Thoracic aorta (tissue), 2 donors: ENCODE data around the gene MRPL53. TPM values are rescaled to one million over a fixed set of nuclear protein-coding genes. Genes with fewer than 3 reads are reported as not detected.

ENCODE experiments used
- ATAC-seq: fragments of 150-250 bp; one replicate; pipeline ENCODE4 v1.8.0; 2017; ENCODE audit warnings: low read depth; ENCODE audit not compliant: insufficient number of reproducible peaks, low FRiP score
- DNase-seq: peaks from one replicate; pipeline ENCODE4 v3.0.0-alpha.2; 2020; ENCODE audit warnings: low spot score
- H3K27ac ChIP-seq, 2 donors: fragments of 200-600 bp; sonication (generic); 1 replicate in 1 of 2; 2 replicates in 1 of 2; pipeline ENCODE4 v1.5.1; 2016; ENCODE audit warnings: mild to moderate bottlenecking in 2 of 2, moderate library complexity in 2 of 2
- H3K27me3 ChIP-seq: fragments of 200-600 bp; sonication (generic); replicated peaks from 2 replicates; pipeline ENCODE4 v1.6.0; 2016; ENCODE audit warnings: mild to moderate bottlenecking; ENCODE audit not compliant: insufficient read depth
- H3K36me3 ChIP-seq: fragments of 200-600 bp; sonication (generic); one replicate; pipeline ENCODE4 v1.5.1; 2016
- H3K4me1 ChIP-seq, 2 donors: fragments of 200-600 bp; sonication (generic); 1 replicate in 1 of 2; 2 replicates in 1 of 2; pipeline versions ENCODE4 v1.5.1 to v1.6.0; 2016; ENCODE audit warnings: low read depth in 2 of 2, mild to moderate bottlenecking in 1 of 2; ENCODE audit not compliant: control insufficient read depth in 1 of 2
- H3K4me3 ChIP-seq: fragments of 200-600 bp; sonication (generic); 2 replicates; pipeline ENCODE4 v1.5.1; 2016; ENCODE audit warnings: mild to moderate bottlenecking
- H3K9me3 ChIP-seq: fragments of 200-600 bp; sonication (generic); 2 replicates; pipeline ENCODE4 v1.5.1; 2016
- total RNA-seq, 2 donors: library from RNA; depleted of rRNA; stranded (reverse); fragments of >200 nt; gene quantifications; one replicate each; pipeline versions ENCODE4 v1.1.0 to v1.2.3, GENCODE V29; 2016
- TF ChIP-seq, protein P1 (sequence below): fragments of 200-600 bp; sonication (generic); IDR thresholded peaks from one replicate; pipeline ENCODE4 v1.5.1; 2019; ENCODE audit warnings: antibody characterized with exemption

The MRPL53 gene
- total RNA-seq, 2 donors from 2014 or later: 14.6 to 40.8 TPM

GRCh38 chr2:74514368-74515270 lies 42.1 kb upstream of the MRPL53 start, which contains the start of gene TLX2:
Gene TLX2 (plus strand): TSS chr2:74514450. CDS start chr2:74514807, 357 bp downstream.
- Histone ChIP-seq H3K36me3 (no peaks in the 10 kb centered on the region), H3K27ac (no peak within 1 kb of the TSS), H3K4me3 (peak within 1 kb of the TSS; percentile 50), H3K9me3 (no peaks in the 10 kb centered on the region), H3K4me1 (peaks cover 8 to 29% of the 10 kb centered on the region in 2 donors), H3K27me3 (peaks cover 64% of the 10 kb centered on the region)
- no peak for DNase-seq
- TF ChIP-seq, protein P1, sequence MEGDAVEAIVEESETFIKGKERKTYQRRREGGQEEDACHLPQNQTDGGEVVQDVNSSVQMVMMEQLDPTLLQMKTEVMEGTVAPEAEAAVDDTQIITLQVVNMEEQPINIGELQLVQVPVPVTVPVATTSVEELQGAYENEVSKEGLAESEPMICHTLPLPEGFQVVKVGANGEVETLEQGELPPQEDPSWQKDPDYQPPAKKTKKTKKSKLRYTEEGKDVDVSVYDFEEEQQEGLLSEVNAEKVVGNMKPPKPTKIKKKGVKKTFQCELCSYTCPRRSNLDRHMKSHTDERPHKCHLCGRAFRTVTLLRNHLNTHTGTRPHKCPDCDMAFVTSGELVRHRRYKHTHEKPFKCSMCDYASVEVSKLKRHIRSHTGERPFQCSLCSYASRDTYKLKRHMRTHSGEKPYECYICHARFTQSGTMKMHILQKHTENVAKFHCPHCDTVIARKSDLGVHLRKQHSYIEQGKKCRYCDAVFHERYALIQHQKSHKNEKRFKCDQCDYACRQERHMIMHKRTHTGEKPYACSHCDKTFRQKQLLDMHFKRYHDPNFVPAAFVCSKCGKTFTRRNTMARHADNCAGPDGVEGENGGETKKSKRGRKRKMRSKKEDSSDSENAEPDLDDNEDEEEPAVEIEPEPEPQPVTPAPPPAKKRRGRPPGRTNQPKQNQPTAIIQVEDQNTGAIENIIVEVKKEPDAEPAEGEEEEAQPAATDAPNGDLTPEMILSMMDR: no peak
- no peak for ATAC-seq

DNA sequence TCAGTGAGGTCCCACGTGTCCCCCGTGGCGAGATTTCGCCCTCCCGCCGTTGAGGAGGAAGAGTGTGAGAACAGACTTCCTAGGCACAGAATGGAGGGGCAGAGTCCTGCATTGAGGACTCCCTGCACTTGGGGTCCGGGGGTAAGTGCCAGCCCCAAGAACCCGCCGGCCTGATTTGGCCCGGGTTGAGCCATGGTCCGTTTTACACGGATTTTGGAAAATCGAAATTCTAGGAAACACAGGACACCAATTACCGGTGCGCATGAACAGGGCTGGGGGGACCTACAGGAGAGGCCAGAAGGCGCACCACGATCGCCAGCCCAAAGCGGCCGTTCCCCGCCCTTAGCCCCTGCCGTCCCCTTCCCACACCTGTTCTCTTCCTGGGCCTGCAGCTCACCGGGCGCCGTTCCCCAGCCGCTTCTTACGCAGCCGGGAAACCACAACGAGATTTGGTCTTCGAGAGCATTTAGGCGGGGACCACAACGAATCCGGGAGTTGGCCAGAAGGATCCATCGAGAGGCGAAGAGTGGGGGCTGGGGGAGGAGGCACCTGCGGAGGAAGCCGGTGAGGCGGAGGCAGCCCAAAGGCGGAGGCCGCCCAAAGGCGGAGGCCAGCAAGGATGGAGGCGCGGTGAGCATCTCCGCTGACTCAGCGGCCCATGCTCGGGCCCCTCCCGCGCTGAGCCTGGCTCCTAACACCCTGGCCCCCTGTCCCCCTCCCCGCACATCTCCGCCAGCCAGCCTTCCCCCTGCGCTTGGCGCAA lies 41.3 kb upstream of the MRPL53 start:
- ATAC-seq (no peak), DNase-seq (no peak)
- Histone ChIP-seq H3K36me3 (no peaks in the 10 kb centered on the region), H3K4me3 (peak overlapping the region; percentile 50), H3K27me3 (peaks cover 59% of the 10 kb centered on the region), H3K27ac (no peak overlapping the region), H3K4me1 (peaks cover 8 to 29% of the 10 kb centered on the region in 2 donors), H3K9me3 (no peaks in the 10 kb centered on the region)
- TF ChIP-seq, protein P1: no peak

GRCh38 chr2:74512744-74513604 lies 40.5 kb upstream of the MRPL53 start:
- TF ChIP-seq, protein P1: no peak
- no peaks in the 10 kb centered on the region for H3K9me3 ChIP-seq
- H3K36me3 ChIP-seq: no peaks in the 10 kb centered on the region
- no peak overlapping the region for H3K27ac ChIP-seq
- peaks cover 11 to 32% of the 10 kb centered on the region in 2 donors for H3K4me1 ChIP-seq
- DNase-seq (no peak), ATAC-seq (no peak)
- H3K4me3 ChIP-seq: no peak overlapping the region
- H3K27me3 ChIP-seq: peaks cover 56% of the 10 kb centered on the region

DNA sequence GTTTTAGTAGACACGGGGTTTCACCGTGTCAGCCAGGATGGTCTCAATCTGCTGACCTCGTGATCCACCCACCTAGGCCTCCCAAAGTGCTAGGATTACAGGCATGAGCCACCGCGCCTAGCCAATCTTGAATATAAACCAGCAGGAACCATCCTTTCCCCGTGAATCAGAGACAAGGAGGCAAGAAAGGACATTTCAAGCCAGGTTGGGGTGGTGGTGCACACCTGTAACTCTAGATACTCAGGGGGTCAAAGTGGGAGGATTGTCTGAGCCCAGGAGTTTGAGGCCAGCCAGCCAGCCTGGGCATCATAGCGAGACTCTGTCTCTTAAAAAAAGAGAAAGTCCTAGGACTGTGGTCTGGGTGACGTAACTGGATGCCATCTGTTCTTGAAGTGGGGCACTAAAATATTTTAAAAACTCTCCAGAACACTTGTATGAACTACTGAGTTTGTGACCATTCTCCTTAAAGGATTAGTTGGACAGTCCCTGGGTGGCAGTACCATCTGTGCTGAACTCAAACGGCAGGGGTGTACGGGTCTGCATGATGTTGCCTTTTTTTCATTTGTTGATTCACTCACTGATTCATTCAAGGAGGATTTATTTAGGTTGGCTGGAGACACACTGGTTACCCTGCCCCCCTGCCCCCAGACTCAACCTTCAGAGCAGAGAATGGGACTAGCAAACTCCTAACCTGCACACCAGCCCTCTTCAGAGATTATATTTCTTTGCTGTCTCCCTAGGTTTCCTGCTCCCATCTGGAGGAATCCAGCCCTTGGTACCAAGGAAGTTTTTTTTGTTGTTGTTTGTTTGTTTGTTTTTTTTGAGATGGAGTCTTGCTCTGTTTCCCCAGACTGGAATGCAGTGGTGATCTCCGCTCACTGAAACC lies 38.9 kb upstream of the MRPL53 start:
- no peak overlapping the region for H3K27ac ChIP-seq
- H3K4me3 ChIP-seq: no peak overlapping the region
- TF ChIP-seq, protein P1: no peak
- H3K36me3 ChIP-seq: no peaks in the 10 kb centered on the region
- H3K4me1 ChIP-seq: peaks cover 15 to 40% of the 10 kb centered on the region in 2 donors
- no peaks in the 10 kb centered on the region for H3K9me3 ChIP-seq
- H3K27me3 ChIP-seq: peaks cover 43% of the 10 kb centered on the region
- ATAC-seq: no peak
- DNase-seq: no peak
